Measurements from ENCODE around the gene TMEM212. TPM values are rescaled to one million over a fixed set of nuclear protein-coding genes. Genes with fewer than 3 reads are reported as not detected.
"Not testable (repeated sequence)": the region's sequence is repeated elsewhere in the genome, so short reads cannot be mapped to it uniquely, and the experiment has no call there.

The TMEM212 gene
- total RNA-seq, 1 donor from 2014 or later = not detected

DNA sequence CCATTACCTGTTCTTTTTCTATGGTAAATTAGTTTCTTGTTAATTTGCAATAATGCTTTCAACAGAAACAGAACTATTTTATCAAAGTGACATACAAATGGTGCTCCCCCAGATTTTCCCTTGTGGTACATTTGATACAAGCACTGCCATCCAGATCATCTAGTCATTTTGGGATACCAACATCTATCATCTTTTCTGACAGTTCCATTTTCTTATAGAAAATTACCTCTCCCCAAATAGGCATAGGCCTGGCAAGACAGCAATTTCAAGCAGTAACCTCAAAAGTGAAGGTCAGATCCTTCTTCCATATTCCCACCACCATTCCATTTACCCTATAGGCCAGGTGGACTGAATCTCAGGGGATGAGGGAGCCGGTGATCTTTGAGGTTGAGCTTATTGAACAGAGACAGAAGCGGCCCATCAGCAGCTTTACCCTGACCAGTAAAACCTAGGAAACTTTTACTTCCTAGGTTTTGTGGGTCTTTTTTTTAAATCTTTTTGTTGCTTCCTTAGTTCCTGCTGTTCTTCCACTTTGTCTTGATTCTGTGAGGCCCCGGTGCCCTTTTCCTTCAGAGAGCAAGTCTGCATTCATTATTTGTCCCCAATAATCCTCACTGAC is 29.8 kb upstream of the TMEM212 start:
- no peaks in the 10 kb centered on the region for H3K9me3 ChIP-seq (ENCODE audit: low read depth)
- Mint-ChIP-seq H3K9me3 (peaks cover 11% of the 10 kb centered on the region), H3K27me3 (ENCODE audit: insufficient read depth, low read depth) (peaks cover 26% of the 10 kb centered on the region), H3K27ac (no peak overlapping the region), H3K36me3 (no peaks in the 10 kb centered on the region), H3K4me1 (peaks cover 29% of the 10 kb centered on the region), H3K4me3 (no peak overlapping the region)
- no peaks in the 10 kb centered on the region for H3F3A ChIP-seq (ENCODE audit: low read depth)
- H3K79me2 ChIP-seq (ENCODE audit: low read depth) = no peaks in the 10 kb centered on the region
- H3K4me1 ChIP-seq = peaks cover 4% of the 10 kb centered on the region
- H3K27ac ChIP-seq = no peak overlapping the region
- no peak for DNase-seq (ENCODE audit: low spot score)
- H3K4me3 ChIP-seq = no peak overlapping the region
- H3K9ac ChIP-seq = no peak overlapping the region
- H4K20me1 ChIP-seq (ENCODE audit: low read depth) = no peaks in the 10 kb centered on the region
- H3K27me3 ChIP-seq = peaks cover 49% of the 10 kb centered on the region
- TF ChIP-seq, protein P1, sequence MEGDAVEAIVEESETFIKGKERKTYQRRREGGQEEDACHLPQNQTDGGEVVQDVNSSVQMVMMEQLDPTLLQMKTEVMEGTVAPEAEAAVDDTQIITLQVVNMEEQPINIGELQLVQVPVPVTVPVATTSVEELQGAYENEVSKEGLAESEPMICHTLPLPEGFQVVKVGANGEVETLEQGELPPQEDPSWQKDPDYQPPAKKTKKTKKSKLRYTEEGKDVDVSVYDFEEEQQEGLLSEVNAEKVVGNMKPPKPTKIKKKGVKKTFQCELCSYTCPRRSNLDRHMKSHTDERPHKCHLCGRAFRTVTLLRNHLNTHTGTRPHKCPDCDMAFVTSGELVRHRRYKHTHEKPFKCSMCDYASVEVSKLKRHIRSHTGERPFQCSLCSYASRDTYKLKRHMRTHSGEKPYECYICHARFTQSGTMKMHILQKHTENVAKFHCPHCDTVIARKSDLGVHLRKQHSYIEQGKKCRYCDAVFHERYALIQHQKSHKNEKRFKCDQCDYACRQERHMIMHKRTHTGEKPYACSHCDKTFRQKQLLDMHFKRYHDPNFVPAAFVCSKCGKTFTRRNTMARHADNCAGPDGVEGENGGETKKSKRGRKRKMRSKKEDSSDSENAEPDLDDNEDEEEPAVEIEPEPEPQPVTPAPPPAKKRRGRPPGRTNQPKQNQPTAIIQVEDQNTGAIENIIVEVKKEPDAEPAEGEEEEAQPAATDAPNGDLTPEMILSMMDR (IDR thresholded peaks at IDR 0.05) = no peak
- TF ChIP-seq EZH2phosphoT487 (IDR thresholded peaks at IDR 0.05) = no peak
- no peak for TF ChIP-seq EZH2 (IDR thresholded peaks at IDR 0.05)
- H2AFZ ChIP-seq (replicated peaks) = no peak overlapping the region
- no peaks in the 10 kb centered on the region for H3K36me3 ChIP-seq
- H3K4me2 ChIP-seq = no peak overlapping the region

DNA sequence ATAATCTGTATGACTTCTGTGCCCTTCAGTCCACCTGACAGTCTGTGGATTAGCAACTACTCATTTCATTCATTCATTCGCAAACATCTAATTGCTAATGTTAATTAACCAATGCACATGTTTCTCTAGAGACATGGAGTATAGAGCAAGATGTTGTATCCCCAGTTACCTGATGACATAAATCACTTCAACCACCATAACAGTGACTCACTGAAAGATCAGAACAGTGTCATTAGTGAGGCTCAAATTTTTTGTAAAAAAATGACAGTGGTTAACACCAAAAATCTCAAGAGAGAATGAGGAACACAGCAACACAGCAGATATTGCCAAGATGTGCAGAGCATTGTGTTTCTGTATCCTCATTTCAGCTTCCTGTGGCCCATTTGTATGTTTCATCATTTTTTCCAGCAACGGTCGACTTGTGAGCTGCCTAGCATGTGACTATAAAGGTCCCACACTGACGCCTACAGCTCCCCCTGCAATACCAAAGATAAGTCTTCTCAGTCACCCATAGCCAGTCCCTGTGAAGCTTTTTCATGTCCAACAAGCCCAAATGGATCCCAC is 29.2 kb upstream of the TMEM212 start:
- DNase-seq (ENCODE audit: low spot score) = no peak
- Mint-ChIP-seq H3K27ac (peak overlapping the region; percentile 67), H3K36me3 (no peaks in the 10 kb centered on the region), H3K9me3 (peaks cover 11% of the 10 kb centered on the region), H3K4me3 (no peak overlapping the region), H3K27me3 (ENCODE audit: insufficient read depth, low read depth) (peaks cover 24% of the 10 kb centered on the region), H3K4me1 (peaks cover 29% of the 10 kb centered on the region)
- H3K27ac ChIP-seq = no peak overlapping the region
- no peaks in the 10 kb centered on the region for H3K79me2 ChIP-seq (ENCODE audit: low read depth)
- no peaks in the 10 kb centered on the region for H4K20me1 ChIP-seq (ENCODE audit: low read depth)
- H3K9me3 ChIP-seq (ENCODE audit: low read depth) = no peaks in the 10 kb centered on the region
- no peak overlapping the region for H3K9ac ChIP-seq
- H3K4me3 ChIP-seq = no peak overlapping the region
- H2AFZ ChIP-seq (replicated peaks) = no peak overlapping the region
- H3K36me3 ChIP-seq = no peaks in the 10 kb centered on the region
- H3K4me2 ChIP-seq = no peak overlapping the region
- H3K4me1 ChIP-seq = peaks cover 4% of the 10 kb centered on the region
- peaks cover 43% of the 10 kb centered on the region for H3K27me3 ChIP-seq
- no peak for TF ChIP-seq EZH2phosphoT487 (IDR thresholded peaks at IDR 0.05)
- TF ChIP-seq, protein P1 (IDR thresholded peaks at IDR 0.05) = no peak
- TF ChIP-seq EZH2 (IDR thresholded peaks at IDR 0.05) = no peak
- no peaks in the 10 kb centered on the region for H3F3A ChIP-seq (ENCODE audit: low read depth)

- Mint-ChIP-seq H3K9me3 (peaks cover 11% of the 10 kb centered on the region), H3K27me3 (ENCODE audit: insufficient read depth, low read depth) (peaks cover 17% of the 10 kb centered on the region), H3K4me1 (peaks cover 23% of the 10 kb centered on the region)
- H3K79me2 ChIP-seq (ENCODE audit: low read depth); H3K9ac ChIP-seq; H3K27ac ChIP-seq; H3F3A ChIP-seq (ENCODE audit: low read depth); H3K36me3 Mint-ChIP-seq; H3K4me2 ChIP-seq; H3K4me3 ChIP-seq; H3K9me3 ChIP-seq (ENCODE audit: low read depth); H4K20me1 ChIP-seq (ENCODE audit: low read depth); H2AFZ ChIP-seq (replicated peaks); H3K27ac Mint-ChIP-seq; H3K36me3 ChIP-seq; H3K4me3 Mint-ChIP-seq; DNase-seq (ENCODE audit: low spot score); H3K4me1 ChIP-seq: not testable (repeated sequence)
- H3K27me3 ChIP-seq = peaks cover 37% of the 10 kb centered on the region
These were observed 28.5 kb upstream of the TMEM212 start for GRCh38 chr3:171814662-171815061.

- Histone ChIP-seq H3K4me1 (peaks cover 4% of the 10 kb centered on the region), H3K79me2 (ENCODE audit: low read depth) (no peaks in the 10 kb centered on the region), H3K9me3 (ENCODE audit: low read depth) (no peaks in the 10 kb centered on the region), H3K4me3 (no peak overlapping the region), H3K36me3 (no peaks in the 10 kb centered on the region), H4K20me1 (ENCODE audit: low read depth) (no peaks in the 10 kb centered on the region), H3K9ac (no peak overlapping the region), H3K27ac (no peak overlapping the region), H3F3A (ENCODE audit: low read depth) (no peaks in the 10 kb centered on the region), H3K27me3 (peaks cover 22% of the 10 kb centered on the region), H3K4me2 (no peak overlapping the region), H2AFZ (replicated peaks) (no peak overlapping the region)
- Mint-ChIP-seq H3K27me3 (ENCODE audit: insufficient read depth, low read depth) (peaks cover 6% of the 10 kb centered on the region), H3K4me1 (peaks cover 19% of the 10 kb centered on the region), H3K9me3 (peaks cover 11% of the 10 kb centered on the region), H3K4me3 (no peak overlapping the region), H3K36me3 (no peaks in the 10 kb centered on the region), H3K27ac (no peak overlapping the region)
- TF ChIP-seq EZH2phosphoT487 (IDR thresholded peaks at IDR 0.05) = no peak
- no peak for DNase-seq (ENCODE audit: low spot score)
These were observed 27.1 kb upstream of the TMEM212 start for GRCh38 chr3:171815973-171816595.

All from neural progenitor cell (in vitro differentiated cells).